Measurements from ENCODE around the gene DPCD. TPM values are rescaled to one million over a fixed set of nuclear protein-coding genes. Genes with fewer than 3 reads are reported as not detected.
"Not testable (repeated sequence)": the region's sequence is repeated elsewhere in the genome, so short reads cannot be mapped to it uniquely, and the experiment has no call there.

Gene DPCD
- total RNA-seq, 1 experiment from 2014 or later = 12.5 TPM

GRCh38 chr10:101631821-101632475 is 43.8 kb downstream of the DPCD start:
- TF ChIP-seq CTCF (IDR thresholded peaks at IDR 0.05; ENCODE audit: unreplicated experiment) = no peak
- Mint-ChIP-seq H3K27ac (ENCODE audit: unreplicated experiment) (no peak overlapping the region), H3K4me1 (ENCODE audit: low read depth, unreplicated experiment) (no peaks in the 10 kb centered on the region), H3K27me3 (ENCODE audit: unreplicated experiment) (no peaks in the 10 kb centered on the region), H3K9me3 (ENCODE audit: low read depth, unreplicated experiment) (no peaks in the 10 kb centered on the region), H3K36me3 (ENCODE audit: insufficient read depth, unreplicated experiment) (no peaks in the 10 kb centered on the region), H3K4me3 (ENCODE audit: low read depth, unreplicated experiment) (no peak overlapping the region)
- BruUV-seq (replicated peaks) = no TSS peak
- CTCF ChIA-PET = no interaction called here
- intact Hi-C loops (cut with micrococcal nuclease; ENCODE audit: unreplicated experiment) = no loop called here
- DNase-seq = no peak

DNA sequence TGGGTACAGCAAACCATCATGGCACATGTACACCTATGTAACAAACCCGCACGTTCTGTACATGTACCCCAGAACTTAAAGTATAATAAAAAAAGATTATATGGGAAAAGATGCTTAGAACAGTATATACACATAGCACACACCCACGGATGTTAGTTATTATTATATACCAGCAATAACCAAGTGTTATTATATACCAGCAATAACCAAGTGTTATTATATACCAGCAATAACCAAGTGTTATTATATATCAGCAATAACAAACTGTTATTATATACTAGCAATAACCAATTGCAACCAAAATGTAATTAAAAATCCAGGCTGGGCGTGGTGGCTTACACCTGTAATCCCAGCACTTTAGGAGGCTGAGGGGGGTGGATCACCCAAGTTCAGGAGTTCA is 45.4 kb downstream of the DPCD start:
- H3K27ac Mint-ChIP-seq (ENCODE audit: unreplicated experiment); H3K36me3 Mint-ChIP-seq (ENCODE audit: insufficient read depth, unreplicated experiment); H3K4me3 Mint-ChIP-seq (ENCODE audit: low read depth, unreplicated experiment); H3K27me3 Mint-ChIP-seq (ENCODE audit: unreplicated experiment); DNase-seq; BruUV-seq (replicated peaks); CTCF ChIA-PET; H3K9me3 Mint-ChIP-seq (ENCODE audit: low read depth, unreplicated experiment); H3K4me1 Mint-ChIP-seq (ENCODE audit: low read depth, unreplicated experiment); intact Hi-C loops (cut with micrococcal nuclease; ENCODE audit: unreplicated experiment): not testable (repeated sequence)

DNA sequence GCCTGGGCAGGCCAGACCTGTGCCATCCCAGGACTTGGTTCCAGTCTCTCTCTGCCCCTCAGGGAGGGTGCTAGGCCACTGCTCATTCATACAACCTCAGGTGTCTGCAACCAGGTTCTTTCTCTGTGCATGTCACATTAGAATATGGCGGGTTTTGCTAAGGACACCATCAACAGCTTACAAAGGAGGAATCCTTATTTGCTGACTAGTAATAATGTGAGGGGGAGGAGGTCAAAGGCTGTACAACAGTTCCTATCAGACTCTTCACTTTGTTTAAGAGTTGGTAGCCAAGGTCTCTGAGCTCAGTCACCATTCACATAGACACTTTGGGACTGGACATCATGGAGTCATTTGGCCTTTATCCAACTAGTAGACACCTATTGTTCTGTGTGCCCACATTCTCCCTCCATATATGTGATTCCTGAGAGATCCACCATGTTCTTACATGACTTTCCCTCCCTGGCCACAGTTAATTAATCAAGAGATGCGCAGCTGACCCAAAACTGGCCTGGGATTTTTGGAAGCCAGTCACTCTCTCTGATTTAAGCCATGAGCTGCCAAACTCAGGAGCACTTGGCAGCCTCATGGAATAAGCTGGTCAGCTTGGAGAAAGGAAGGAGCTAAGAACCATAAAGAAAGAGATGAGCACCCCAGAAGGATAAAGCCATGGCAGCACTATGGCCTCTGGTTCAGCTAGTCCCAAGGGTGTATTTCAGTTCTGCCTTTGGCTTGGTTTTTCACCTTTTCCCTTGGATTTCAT is 51.2 kb downstream of the DPCD start:
- CTCF ChIA-PET = no interaction called here
- Mint-ChIP-seq H3K4me3 (ENCODE audit: low read depth, unreplicated experiment) (no peak overlapping the region), H3K4me1 (ENCODE audit: low read depth, unreplicated experiment) (no peaks in the 10 kb centered on the region), H3K27ac (ENCODE audit: unreplicated experiment) (no peak overlapping the region), H3K9me3 (ENCODE audit: low read depth, unreplicated experiment) (no peaks in the 10 kb centered on the region), H3K27me3 (ENCODE audit: unreplicated experiment) (no peaks in the 10 kb centered on the region), H3K36me3 (ENCODE audit: insufficient read depth, unreplicated experiment) (no peaks in the 10 kb centered on the region)
- no TSS peak for BruUV-seq (replicated peaks)
- TF ChIP-seq CTCF (IDR thresholded peaks at IDR 0.05; ENCODE audit: unreplicated experiment) = no peak
- intact Hi-C loops (cut with micrococcal nuclease; ENCODE audit: unreplicated experiment) = no loop called here
- DNase-seq = no peak

DNA sequence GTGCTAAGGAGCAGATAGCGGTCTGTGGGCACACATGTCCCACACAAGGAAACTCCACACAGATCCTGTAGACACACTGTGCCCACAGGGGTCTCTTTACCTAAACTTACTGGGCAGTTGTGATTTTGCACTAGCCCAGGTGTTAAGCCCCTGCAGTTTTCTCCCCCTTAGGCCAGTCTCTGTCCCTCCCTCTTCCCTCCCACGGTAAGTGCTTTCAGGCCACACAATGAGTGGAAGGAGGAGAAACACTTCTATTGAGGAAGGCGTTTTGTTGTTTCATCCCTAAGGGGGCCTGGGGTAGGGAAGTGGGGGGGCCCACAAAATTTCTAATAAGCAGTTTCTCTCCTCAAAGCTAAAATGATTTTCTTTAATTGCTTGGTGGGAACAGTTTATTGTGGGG is 55.4 kb downstream of the DPCD start:
- intact Hi-C loops (cut with micrococcal nuclease; ENCODE audit: unreplicated experiment) = no loop called here
- no TSS peak for BruUV-seq (replicated peaks)
- DNase-seq = no peak
- Mint-ChIP-seq H3K36me3 (ENCODE audit: insufficient read depth, unreplicated experiment) (no peaks in the 10 kb centered on the region), H3K4me3 (ENCODE audit: low read depth, unreplicated experiment) (no peak overlapping the region), H3K27me3 (ENCODE audit: unreplicated experiment) (no peaks in the 10 kb centered on the region), H3K9me3 (ENCODE audit: low read depth, unreplicated experiment) (no peaks in the 10 kb centered on the region), H3K27ac (ENCODE audit: unreplicated experiment) (no peak overlapping the region), H3K4me1 (ENCODE audit: low read depth, unreplicated experiment) (no peaks in the 10 kb centered on the region)
- CTCF ChIA-PET = no interaction called here
- TF ChIP-seq CTCF (IDR thresholded peaks at IDR 0.05; ENCODE audit: unreplicated experiment) = no peak

DNA sequence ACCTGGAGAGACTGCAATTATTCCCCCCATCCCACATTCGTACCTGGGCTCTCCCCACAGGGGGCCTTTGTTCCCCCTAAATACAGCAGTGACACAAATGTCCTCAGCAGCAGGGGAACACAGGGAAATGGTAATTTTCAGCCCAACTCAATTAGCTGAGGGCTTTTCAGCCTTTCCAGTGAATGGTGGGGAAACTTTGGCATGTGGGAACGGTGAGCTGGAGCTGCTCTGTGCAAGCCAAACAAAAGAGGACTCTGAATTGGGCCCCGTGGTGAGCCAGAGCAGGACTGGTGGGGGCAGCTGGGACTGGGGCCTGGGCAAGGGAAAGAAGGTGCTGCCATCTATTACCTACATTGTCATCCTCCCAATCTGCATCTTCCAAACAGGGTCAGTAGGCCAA is 55.9 kb downstream of the DPCD start:
- intact Hi-C loops (cut with micrococcal nuclease; ENCODE audit: unreplicated experiment) = no loop called here
- Mint-ChIP-seq H3K4me1 (ENCODE audit: low read depth, unreplicated experiment) (no peaks in the 10 kb centered on the region), H3K9me3 (ENCODE audit: low read depth, unreplicated experiment) (no peaks in the 10 kb centered on the region), H3K27ac (ENCODE audit: unreplicated experiment) (no peak overlapping the region), H3K4me3 (ENCODE audit: low read depth, unreplicated experiment) (no peak overlapping the region), H3K27me3 (ENCODE audit: unreplicated experiment) (no peaks in the 10 kb centered on the region), H3K36me3 (ENCODE audit: insufficient read depth, unreplicated experiment) (no peaks in the 10 kb centered on the region)
- no TSS peak for BruUV-seq (replicated peaks)
- no peak for DNase-seq
- TF ChIP-seq CTCF (IDR thresholded peaks at IDR 0.05; ENCODE audit: unreplicated experiment) = no peak
- CTCF ChIA-PET = no interaction called here

Measured in Calu3 (cell line).